GM12801 (cell line): Measurements from ENCODE around the gene NRXN3.

ENCODE experiments used
- TF ChIP-seq, protein P1 (sequence below): IDR thresholded peaks from one replicate; pipeline ENCODE4 v1.5.1; 2011; ENCODE audit warnings: control low read depth; ENCODE audit not compliant: insufficient read length; ENCODE audit errors: extremely low read depth

The NRXN3 gene

DNA sequence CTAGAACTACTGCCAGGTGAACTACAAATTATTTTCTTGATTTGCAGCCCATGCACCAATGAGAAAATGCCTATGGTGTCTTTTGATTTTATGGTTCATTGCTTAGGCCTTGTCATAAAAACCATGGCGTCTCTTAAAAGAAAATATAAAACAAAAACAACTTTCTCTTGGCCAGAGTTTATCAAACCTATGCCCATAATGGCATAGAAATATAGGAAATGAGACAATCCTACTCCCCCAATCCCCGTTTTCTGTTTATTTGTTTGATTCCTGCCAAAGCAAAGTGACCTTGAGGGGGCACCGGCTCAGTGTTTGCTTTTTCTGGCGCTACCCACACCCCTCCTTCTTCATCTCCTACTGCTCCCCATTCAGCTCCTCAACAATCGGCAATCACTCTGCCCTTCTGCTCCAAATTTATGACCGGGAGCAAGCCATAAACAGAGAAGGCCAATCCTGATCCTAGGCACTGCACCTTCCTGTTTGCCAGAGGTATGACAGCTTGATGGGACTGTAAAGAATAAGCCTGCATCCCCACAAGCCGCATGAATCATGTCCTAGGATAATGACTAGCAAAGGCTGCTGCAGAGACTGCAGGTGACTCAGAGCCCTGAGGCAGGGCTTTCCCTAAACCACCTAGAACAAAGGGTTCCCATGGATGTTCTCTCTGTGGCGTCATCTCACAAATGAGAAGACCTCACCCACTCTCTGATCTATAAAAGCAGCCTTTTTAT, 874.9 kb downstream of the NRXN3 start:
- TF ChIP-seq, protein P1, sequence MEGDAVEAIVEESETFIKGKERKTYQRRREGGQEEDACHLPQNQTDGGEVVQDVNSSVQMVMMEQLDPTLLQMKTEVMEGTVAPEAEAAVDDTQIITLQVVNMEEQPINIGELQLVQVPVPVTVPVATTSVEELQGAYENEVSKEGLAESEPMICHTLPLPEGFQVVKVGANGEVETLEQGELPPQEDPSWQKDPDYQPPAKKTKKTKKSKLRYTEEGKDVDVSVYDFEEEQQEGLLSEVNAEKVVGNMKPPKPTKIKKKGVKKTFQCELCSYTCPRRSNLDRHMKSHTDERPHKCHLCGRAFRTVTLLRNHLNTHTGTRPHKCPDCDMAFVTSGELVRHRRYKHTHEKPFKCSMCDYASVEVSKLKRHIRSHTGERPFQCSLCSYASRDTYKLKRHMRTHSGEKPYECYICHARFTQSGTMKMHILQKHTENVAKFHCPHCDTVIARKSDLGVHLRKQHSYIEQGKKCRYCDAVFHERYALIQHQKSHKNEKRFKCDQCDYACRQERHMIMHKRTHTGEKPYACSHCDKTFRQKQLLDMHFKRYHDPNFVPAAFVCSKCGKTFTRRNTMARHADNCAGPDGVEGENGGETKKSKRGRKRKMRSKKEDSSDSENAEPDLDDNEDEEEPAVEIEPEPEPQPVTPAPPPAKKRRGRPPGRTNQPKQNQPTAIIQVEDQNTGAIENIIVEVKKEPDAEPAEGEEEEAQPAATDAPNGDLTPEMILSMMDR = no peak

DNA sequence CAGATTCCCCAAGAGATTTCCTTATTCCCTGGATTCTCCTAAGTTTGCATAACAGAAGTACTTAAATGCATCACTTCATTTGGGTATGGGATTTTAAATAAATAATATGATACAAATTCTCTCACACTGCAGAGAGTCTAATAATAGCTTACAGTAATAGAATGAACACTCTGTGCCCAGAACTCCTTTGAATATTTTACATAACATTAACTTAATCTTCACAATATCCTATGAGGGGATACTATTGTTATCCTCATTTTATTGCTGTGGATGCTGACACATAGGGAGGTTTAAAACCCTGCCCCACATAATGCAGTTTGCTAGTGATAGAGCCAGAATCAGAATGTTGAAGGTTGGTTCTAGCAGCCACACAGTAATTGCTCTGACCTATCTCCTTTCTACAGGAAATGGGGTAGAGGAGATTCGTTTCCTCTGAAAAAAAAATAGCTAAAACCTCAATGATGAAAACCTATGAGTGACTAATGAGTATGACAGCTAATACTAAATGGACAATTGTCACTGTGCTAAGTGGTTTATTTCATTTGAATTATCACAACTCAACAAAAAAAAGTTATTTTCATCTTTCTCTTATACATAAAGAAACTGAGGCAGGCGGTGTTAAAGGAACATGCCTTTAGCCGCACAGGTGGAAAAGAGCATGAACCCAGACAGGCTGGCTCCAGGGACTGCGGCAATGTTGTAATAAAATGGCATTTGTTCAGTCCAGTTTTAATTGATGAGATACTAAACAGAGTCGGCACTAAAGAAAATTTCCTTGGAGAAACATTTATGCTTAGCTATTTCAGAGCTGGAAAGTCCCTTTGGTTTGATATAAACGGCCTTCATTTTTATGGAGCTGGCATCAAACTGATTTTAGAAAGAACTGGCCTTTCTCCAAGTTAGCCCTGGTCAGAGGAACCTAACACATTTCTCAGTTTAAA, 880.9 kb downstream of the NRXN3 start:
- TF ChIP-seq, protein P1 = no peak

DNA sequence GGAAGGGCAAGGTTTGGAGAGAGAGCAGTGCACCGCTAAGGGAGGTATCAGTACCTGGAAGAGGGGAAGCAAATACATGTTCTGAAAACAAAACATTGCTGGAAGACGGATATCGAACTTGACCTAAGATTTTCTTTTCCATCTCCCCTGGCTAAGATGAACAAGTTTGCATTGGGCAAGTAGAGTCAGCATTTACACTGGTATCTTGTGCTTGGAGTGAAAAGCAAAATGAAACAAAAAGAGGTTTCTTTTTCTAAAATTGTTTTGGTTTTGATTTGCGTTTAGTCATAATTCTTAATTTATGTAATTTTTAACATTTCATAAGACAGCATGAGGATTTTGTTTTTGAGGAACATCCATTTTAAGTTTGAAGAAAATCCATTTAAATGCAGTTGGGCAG, 881.6 kb downstream of the NRXN3 start:
- TF ChIP-seq, protein P1 = no peak

DNA sequence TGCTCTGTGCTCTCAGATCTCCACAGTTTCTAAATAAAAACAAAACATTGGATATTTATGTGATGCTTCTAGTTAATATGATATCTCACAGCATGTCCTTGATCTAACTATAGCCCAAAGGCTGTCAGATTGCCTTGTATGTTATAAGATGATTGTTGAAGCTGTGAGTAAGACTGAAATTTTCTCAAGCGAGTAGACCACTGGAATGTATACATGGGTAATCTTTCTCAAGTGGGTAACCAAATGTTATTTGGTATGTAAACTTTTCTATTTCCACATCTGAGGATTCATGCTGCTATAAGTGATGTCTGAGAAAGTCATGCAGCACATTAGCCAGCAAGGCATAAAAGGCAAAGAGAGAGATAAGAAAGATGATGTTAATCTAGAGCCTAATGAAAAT, 886.7 kb downstream of the NRXN3 start:
- TF ChIP-seq, protein P1 = no peak

DNA sequence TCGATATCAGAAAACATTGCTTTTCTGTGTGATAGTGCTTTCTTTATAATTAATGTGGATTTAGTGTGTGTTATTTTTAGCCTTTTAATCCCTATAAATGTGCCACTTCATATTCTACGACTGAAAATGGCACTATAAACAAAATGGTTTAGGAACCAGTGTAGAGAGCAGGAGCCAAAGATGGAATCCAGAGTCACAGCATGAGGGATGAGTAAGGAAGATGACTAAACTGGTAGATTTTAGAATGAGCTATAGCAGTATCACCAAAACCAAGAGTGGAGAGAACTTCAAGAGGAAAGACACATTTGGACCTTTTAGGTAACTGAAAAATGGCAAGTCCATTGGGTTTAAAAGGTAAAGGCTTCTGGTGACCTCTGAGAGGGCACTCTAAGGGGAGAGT, 887.2 kb downstream of the NRXN3 start:
- TF ChIP-seq, protein P1 = no peak

DNA sequence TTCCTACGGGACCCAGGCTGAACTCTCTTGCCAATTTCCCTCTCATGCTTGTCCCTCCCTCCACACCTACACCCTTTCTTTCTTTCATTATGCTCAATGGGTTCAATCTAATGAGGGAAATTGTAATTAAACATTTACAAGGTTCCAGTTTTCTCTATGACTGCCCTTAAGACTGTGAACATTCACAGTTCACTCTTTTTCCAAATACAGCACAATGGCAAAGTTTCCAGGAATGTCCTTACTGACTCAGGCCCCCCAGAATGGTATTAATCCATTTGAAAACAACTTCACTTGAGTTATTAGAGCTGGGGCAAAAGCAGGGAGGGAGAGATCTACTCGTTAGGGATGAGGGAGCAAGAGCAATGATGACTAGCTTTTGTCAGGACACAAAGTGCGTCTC, 892.1 kb downstream of the NRXN3 start:
- TF ChIP-seq, protein P1 = no peak

DNA sequence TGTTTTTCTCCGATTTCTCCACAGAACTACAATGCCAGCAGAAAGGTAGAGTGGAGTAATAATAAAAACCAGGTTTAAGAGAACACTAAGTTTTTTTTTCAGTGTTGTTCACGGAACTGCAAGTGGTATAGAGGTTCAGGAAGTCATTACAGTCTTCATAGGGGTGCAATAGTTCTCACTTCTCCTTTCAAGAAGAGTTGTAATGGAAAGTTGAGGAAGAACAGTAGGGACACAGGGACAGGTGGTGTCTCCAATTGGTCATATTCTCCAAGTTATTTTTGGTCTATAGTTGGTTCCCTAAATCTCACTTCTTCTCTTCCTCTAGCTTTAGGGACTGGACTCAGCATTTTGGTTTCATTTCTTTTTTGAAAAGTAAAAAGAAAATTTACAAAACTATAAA, 894.0 kb downstream of the NRXN3 start:
- TF ChIP-seq, protein P1 = no peak
